Sigmoid colon (tissue), 7 donors: Measurements from ENCODE around the gene IPCEF1. TPM values are rescaled to one million over a fixed set of nuclear protein-coding genes. Genes with fewer than 3 reads are reported as not detected.

Source experiments
- DNase-seq: peaks from one replicate; pipeline ENCODE4 v3.0.0-alpha.2; 2019
- H3K27ac ChIP-seq, 4 donors: fragments of 200-600 bp; sonication (generic); one replicate each; pipeline ENCODE4 v1.5.1; 2016 to 2019; ENCODE audit warnings: mild to moderate bottlenecking in 1 of 4
- H3K27me3 ChIP-seq, 3 donors: fragments of 200-600 bp; sonication (generic); one replicate each; pipeline ENCODE4 v1.5.1; 2019; ENCODE audit warnings: mild to moderate bottlenecking in 1 of 3
- H3K36me3 ChIP-seq, 4 donors: fragments of 200-600 bp; sonication (generic); one replicate each; pipeline ENCODE4 v1.5.1; 2016 to 2019
- H3K4me1 ChIP-seq, 4 donors: fragments of 200-600 bp; sonication (generic); one replicate each; pipeline ENCODE4 v1.5.1; 2017 to 2019
- H3K4me3 ChIP-seq, 4 donors: fragments of 200-600 bp; sonication (generic); one replicate each; pipeline ENCODE4 v1.5.1; 2017 to 2019; ENCODE audit warnings: mild to moderate bottlenecking in 2 of 4, moderate library complexity in 1 of 4
- H3K9me3 ChIP-seq, 4 donors: fragments of 200-600 bp in 3 of 4; sonication (generic) in 3 of 4; one replicate each; pipeline versions ENCODE4 v1.5.1 to v1.6.1; 2013 to 2019
- EP300 ChIP-seq, 4 donors: sonication (generic); formaldehyde crosslinking; IDR thresholded peaks; one replicate each; pipeline ENCODE4 v1.6.1; 2017; ENCODE audit warnings: antibody characterized with exemption in 4 of 4
- POLR2A ChIP-seq, 2 donors: fragments of 450-650 bp; IDR thresholded peaks; one replicate each; pipeline ENCODE4 v1.6.1; 2016; ENCODE audit warnings: antibody characterized with exemption in 2 of 2, mild to moderate bottlenecking in 2 of 2, moderate library complexity in 2 of 2
- POLR2AphosphoS5 ChIP-seq, 4 donors: sonication (generic); formaldehyde crosslinking; IDR thresholded peaks; one replicate each; pipeline ENCODE4 v1.6.1; 2017; ENCODE audit warnings: antibody characterized with exemption in 4 of 4
- WGBS, 2 donors: extraction: QIAGEN DNeasy Blood & Tissue Kit; methylation state at CpG; one replicate each; pipeline ENCODE4 v1.1.7; 2013; 5-methylcytosine and 5-hydroxymethylcytosine counted together
- intact Hi-C: fragments of 100-400 bp; cut with DNase I; formaldehyde crosslinking; loops from one replicate; pipeline ENCODE4 v1.15.1; 2023
- polyA plus RNA-seq, 3 donors: library from polyadenylated mRNA; stranded (reverse); fragments of 200-250 nt; gene quantifications; one replicate each; pipeline ENCODE4 v1.2.3, GENCODE V29; 2013
- total RNA-seq, 4 donors: library from RNA; depleted of rRNA; stranded (reverse); fragments of >200 nt; gene quantifications; one replicate each; pipeline ENCODE4 v1.1.0, GENCODE V29; 2016
- TF ChIP-seq, protein P1 (sequence below), 4 experiments: fragments of 450-650 bp in 3 of 4; fragments of 200-600 bp in 1 of 4; IDR thresholded peaks; one replicate each; pipeline ENCODE4 v1.5.1; 2016 to 2019; ENCODE audit warnings: antibody characterized with exemption in 4 of 4, mild to moderate bottlenecking in 3 of 4, moderate library complexity in 2 of 4
- donor health status: healthy with polysubstance abuse.
- donor health status: Bipolar disorder and iron deficiency.
- donor health status: healthy.

The IPCEF1 gene
- total and polyA plus RNA-seq, 7 donors = 0.28 to 5.5 (median 0.71) TPM

GRCh38 chr6:154297210-154297609 lies 59.4 kb downstream of the IPCEF1 start:
- H3K36me3 ChIP-seq = no peaks in the 10 kb centered on the region
- H3K4me1 ChIP-seq = peaks cover 0 to 21% (median 6%) of the 10 kb centered on the region in 4 donors
- TF ChIP-seq, protein P1, sequence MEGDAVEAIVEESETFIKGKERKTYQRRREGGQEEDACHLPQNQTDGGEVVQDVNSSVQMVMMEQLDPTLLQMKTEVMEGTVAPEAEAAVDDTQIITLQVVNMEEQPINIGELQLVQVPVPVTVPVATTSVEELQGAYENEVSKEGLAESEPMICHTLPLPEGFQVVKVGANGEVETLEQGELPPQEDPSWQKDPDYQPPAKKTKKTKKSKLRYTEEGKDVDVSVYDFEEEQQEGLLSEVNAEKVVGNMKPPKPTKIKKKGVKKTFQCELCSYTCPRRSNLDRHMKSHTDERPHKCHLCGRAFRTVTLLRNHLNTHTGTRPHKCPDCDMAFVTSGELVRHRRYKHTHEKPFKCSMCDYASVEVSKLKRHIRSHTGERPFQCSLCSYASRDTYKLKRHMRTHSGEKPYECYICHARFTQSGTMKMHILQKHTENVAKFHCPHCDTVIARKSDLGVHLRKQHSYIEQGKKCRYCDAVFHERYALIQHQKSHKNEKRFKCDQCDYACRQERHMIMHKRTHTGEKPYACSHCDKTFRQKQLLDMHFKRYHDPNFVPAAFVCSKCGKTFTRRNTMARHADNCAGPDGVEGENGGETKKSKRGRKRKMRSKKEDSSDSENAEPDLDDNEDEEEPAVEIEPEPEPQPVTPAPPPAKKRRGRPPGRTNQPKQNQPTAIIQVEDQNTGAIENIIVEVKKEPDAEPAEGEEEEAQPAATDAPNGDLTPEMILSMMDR (IDR thresholded peaks at IDR 0.05) = no peak
- TF ChIP-seq POLR2A (IDR thresholded peaks at IDR 0.05) (no peak), EP300 (IDR thresholded peaks at IDR 0.05) (no peak)
- no peak for DNase-seq
- H3K27ac ChIP-seq = no peak overlapping the region
- no peaks in the 10 kb centered on the region for H3K27me3 ChIP-seq
- intact Hi-C loops = no loop called here
- no peaks in the 10 kb centered on the region for H3K9me3 ChIP-seq
- no peak overlapping the region for H3K4me3 ChIP-seq
- WGBS, 2 donors = 93 to 95% methylated on average over 4 of the region's 4 CpGs

DNA sequence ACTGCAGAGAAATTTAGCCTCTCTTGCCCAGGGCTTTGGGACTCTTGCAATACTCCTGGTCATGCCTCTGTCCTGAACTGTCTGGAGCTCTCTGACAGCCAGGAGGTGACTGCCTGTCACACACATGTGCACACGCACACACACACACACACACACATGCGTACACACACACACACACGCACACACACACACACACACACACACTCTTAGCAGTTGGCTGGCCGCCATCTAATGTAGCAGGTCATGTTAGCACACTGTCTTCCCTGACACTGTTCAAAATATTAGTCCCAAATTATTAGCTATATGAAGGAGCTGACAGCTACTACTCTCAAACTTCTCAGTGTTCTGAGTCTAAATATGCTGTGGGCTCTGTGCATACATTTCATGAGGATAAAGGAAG lies 60.9 kb downstream of the IPCEF1 start:
- no peaks in the 10 kb centered on the region for H3K27me3 ChIP-seq
- peaks cover 0 to 11% (median 5%) of the 10 kb centered on the region in 4 donors for H3K4me1 ChIP-seq
- 67 to 79% methylated on average over 4 of the region's 4 CpGs for WGBS, 2 donors
- intact Hi-C loops = no loop called here
- H3K36me3 ChIP-seq = no peaks in the 10 kb centered on the region
- no peaks in the 10 kb centered on the region for H3K9me3 ChIP-seq
- TF ChIP-seq EP300 (IDR thresholded peaks at IDR 0.05) = no peak
- TF ChIP-seq, protein P1 (IDR thresholded peaks at IDR 0.05) = no peak
- TF ChIP-seq POLR2A (IDR thresholded peaks at IDR 0.05) = no peak
- no peak for TF ChIP-seq POLR2AphosphoS5 (IDR thresholded peaks at IDR 0.05)
- DNase-seq = no peak
- no peak overlapping the region for H3K4me3 ChIP-seq
- no peak overlapping the region for H3K27ac ChIP-seq

- Histone ChIP-seq H3K4me3 (no peak overlapping the region), H3K27ac (no peak overlapping the region), H3K27me3 (no peaks in the 10 kb centered on the region), H3K36me3 (no peaks in the 10 kb centered on the region), H3K9me3 (no peaks in the 10 kb centered on the region), H3K4me1 (peaks cover 0 to 9% (median 3%) of the 10 kb centered on the region in 4 donors)
- intact Hi-C loops = no loop called here
- TF ChIP-seq, protein P1 (IDR thresholded peaks at IDR 0.05) = no peak
- TF ChIP-seq EP300 (IDR thresholded peaks at IDR 0.05) = no peak
- TF ChIP-seq POLR2AphosphoS5 (IDR thresholded peaks at IDR 0.05) = no peak
- no peak for TF ChIP-seq POLR2A (IDR thresholded peaks at IDR 0.05)
- no peak for DNase-seq
- WGBS, 2 donors = 38 to 66% methylated on average over 4 of the region's 4 CpGs
Observed at GRCh38 chr6:154292855-154293519, 63.6 kb downstream of the IPCEF1 start.

- intact Hi-C loops = no loop called here
- Histone ChIP-seq H3K36me3 (no peaks in the 10 kb centered on the region), H3K9me3 (no peaks in the 10 kb centered on the region), H3K4me3 (no peak overlapping the region), H3K27me3 (no peaks in the 10 kb centered on the region), H3K4me1 (peaks cover 0 to under 1% (median 0%) of the 10 kb centered on the region in 4 donors), H3K27ac (no peak overlapping the region)
- no peak for DNase-seq
- 66 to 81% methylated on average over 3 of the region's 3 CpGs for WGBS, 2 donors
- no peak for TF ChIP-seq POLR2AphosphoS5 (IDR thresholded peaks at IDR 0.05)
- TF ChIP-seq, protein P1 (IDR thresholded peaks at IDR 0.05) = no peak
- TF ChIP-seq POLR2A (IDR thresholded peaks at IDR 0.05) = no peak
- TF ChIP-seq EP300 (IDR thresholded peaks at IDR 0.05) = no peak
Observed at GRCh38 chr6:154292066-154292465, 64.5 kb downstream of the IPCEF1 start.
